Hepatocyte (in vitro differentiated cells): ENCODE results near the gene EGFL7.

Source experiments
- EZH2 ChIP-seq: fragments of 200-600 bp; sonication (generic); IDR thresholded peaks from 2 replicates; pipeline ENCODE4 v1.6.1; 2016; ENCODE audit warnings: antibody characterized with exemption, mild to moderate bottlenecking, borderline replicate concordance
- TF ChIP-seq, protein P1 (sequence below): fragments of 200-600 bp; sonication (generic); IDR thresholded peaks from 2 replicates; pipeline ENCODE4 v1.5.1; 2016; ENCODE audit warnings: antibody characterized with exemption, mild to moderate bottlenecking; ENCODE audit not compliant: poor library complexity

DNA sequence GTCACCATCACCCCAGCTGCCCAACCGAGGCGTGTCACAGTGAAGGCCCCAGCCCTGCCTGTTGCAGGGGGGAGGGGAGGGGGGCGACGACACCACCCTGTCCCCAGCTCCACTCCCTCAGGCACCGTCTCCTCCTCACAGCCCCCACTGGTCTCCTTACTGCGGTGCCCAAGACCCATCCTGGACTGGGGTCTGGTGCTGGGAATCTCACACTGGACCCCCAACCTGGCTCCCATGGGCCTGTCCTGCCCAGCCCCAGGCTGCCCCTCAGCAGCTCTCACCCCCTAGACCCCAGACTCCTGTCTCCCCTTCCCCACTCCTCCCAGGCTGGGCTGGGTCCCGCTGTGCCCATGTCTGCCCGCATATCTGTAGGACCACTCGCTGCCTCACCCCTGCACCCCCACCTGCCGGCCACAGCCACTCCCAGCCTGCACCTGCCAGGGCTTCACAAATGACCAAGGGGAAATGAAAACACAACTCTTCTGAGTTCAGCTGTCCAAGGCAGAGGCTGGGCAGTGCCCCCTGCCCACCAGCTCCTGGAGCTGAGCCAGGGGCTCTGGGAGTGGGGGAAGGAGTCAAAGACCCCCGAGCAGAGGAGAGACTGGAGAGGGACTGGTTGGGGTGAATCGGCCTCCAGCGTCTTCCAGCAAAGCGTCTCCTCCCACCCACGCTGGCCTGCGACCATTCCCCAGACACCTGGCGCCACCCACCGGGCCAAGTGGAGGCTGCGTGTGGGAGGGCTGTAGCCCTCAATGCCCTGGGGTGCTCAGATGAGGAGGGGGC lies 32.6 kb upstream of the EGFL7 start:
- TF ChIP-seq, protein P1, sequence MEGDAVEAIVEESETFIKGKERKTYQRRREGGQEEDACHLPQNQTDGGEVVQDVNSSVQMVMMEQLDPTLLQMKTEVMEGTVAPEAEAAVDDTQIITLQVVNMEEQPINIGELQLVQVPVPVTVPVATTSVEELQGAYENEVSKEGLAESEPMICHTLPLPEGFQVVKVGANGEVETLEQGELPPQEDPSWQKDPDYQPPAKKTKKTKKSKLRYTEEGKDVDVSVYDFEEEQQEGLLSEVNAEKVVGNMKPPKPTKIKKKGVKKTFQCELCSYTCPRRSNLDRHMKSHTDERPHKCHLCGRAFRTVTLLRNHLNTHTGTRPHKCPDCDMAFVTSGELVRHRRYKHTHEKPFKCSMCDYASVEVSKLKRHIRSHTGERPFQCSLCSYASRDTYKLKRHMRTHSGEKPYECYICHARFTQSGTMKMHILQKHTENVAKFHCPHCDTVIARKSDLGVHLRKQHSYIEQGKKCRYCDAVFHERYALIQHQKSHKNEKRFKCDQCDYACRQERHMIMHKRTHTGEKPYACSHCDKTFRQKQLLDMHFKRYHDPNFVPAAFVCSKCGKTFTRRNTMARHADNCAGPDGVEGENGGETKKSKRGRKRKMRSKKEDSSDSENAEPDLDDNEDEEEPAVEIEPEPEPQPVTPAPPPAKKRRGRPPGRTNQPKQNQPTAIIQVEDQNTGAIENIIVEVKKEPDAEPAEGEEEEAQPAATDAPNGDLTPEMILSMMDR = peak; percentile 71
- no peak for TF ChIP-seq EZH2
